K562 (cell line): ENCODE data around the gene HTT-AS. TPM values are rescaled to one million over a fixed set of nuclear protein-coding genes. Genes with fewer than 3 reads are reported as not detected.

Source experiments
- ATAC-seq: fragments of 200-7000 bp; cut with Tn5 transposase; 3 replicates; pipeline ENCODE4 v1.9.1; 2020; ENCODE audit warnings: moderate library complexity
- BruUV-seq: library from RNA; stranded (reverse); fragments of 400-500 nt; replicated peaks from 2 replicates; lab custom pipeline; 2021; lab: Mats Ljungman, UMichigan
- CTCF ChIA-PET: fragments of 300-600 bp; formaldehyde crosslinking; extraction: SDS; loops from one replicate; lab custom pipeline; 2021; ENCODE audit warnings: low intra/inter-chr PET ratio; lab: Yijun Ruan, JAX
- POLR2A ChIA-PET: fragments of 300-600, 350-650 bp; sonication (Branson Sonifier 250); formaldehyde crosslinking; extraction: SDS; loops from one replicate; lab custom pipeline; 2021; ENCODE audit warnings: antibody characterized with exemption, inconsistent platforms; lab: Yijun Ruan, JAX
- DNase-seq, 4 experiments: peaks; one replicate each; pipeline versions ENCODE4 v3.0.0 to v3.0.0-alpha.2; 2011 to 2018; ENCODE audit warnings: low spot score in 3 of 4, mixed read lengths in 3 of 4; ENCODE audit errors: extremely low read depth in 1 of 4
- FAIRE-seq: peaks from 2 replicates; lab custom pipeline; 2011; peaks lifted over from hg19 to GRCh38; lab: Jason Lieb, UNC
- H2AFZ ChIP-seq: 2 replicates; pipeline ENCODE4 v1.6.0; 2011; ENCODE audit warnings: low read depth, low read length, control low read depth, inconsistent platforms
- H3K27ac ChIP-seq: fragments of 200-600 bp; 3 replicates; pipeline ENCODE4 v1.8.0; 2011; ENCODE audit warnings: low read depth, mild to moderate bottlenecking, control low read depth, inconsistent platforms, low read length, moderate library complexity, mixed read lengths; ENCODE audit errors: extremely low read depth
- H3K27me3 ChIP-seq, 2 experiments: fragments of 300-600 bp in 1 of 2; 2 replicates in 1 of 2; 3 replicates in 1 of 2; pipeline versions ENCODE4 v1.6.0 to v1.8.0; 2011; ENCODE audit warnings: inconsistent platforms in 2 of 2, low read length in 2 of 2, mild to moderate bottlenecking in 1 of 2, mixed read lengths in 1 of 2, moderate library complexity in 1 of 2; ENCODE audit not compliant: control insufficient read depth in 2 of 2, insufficient read depth in 2 of 2
- H3K36me3 ChIP-seq: fragments of 300-600 bp; 3 replicates; pipeline ENCODE4 v1.8.0; 2011; ENCODE audit warnings: mild to moderate bottlenecking, low read length, inconsistent platforms; ENCODE audit not compliant: control insufficient read depth, insufficient read depth
- H3K4me1 ChIP-seq, 2 experiments: fragments of 200-600 bp in 1 of 2; replicated peaks in 1 of 2; 2 replicates in 1 of 2; 3 replicates in 1 of 2; pipeline versions ENCODE4 v1.5.1 to v1.8.0; 2011; ENCODE audit warnings: inconsistent platforms in 2 of 2, low read length in 2 of 2, mild to moderate bottlenecking in 1 of 2, mixed read lengths in 1 of 2, moderate library complexity in 1 of 2; ENCODE audit not compliant: control insufficient read depth in 2 of 2, insufficient read depth in 2 of 2
- H3K4me2 ChIP-seq: 2 replicates; pipeline ENCODE4 v1.6.1; 2011; ENCODE audit warnings: low read length, control low read depth, inconsistent platforms, mixed read lengths; ENCODE audit not compliant: insufficient read depth
- H3K4me3 ChIP-seq: fragments of 200-600 bp; sonication (generic), shearing (Covaris generic); 2 replicates; pipeline ENCODE4 v1.5.1; 2016; ENCODE audit warnings: control low read depth, inconsistent platforms
- H3K79me2 ChIP-seq: fragments of 200-600 bp; 3 replicates; pipeline ENCODE4 v1.8.0; 2011; ENCODE audit warnings: low read length, inconsistent platforms; ENCODE audit not compliant: control insufficient read depth, insufficient read depth
- H3K9ac ChIP-seq, 2 experiments: 2 replicates each; pipeline versions ENCODE4 v1.6.0 to v1.6.1; 2011; ENCODE audit warnings: low read depth in 2 of 2, low read length in 2 of 2, control low read depth in 1 of 2, inconsistent platforms in 1 of 2, mild to moderate bottlenecking in 1 of 2, mixed read lengths in 1 of 2; ENCODE audit not compliant: insufficient read depth in 1 of 2
- H3K9me1 ChIP-seq: one replicate; pipeline ENCODE4 v1.6.0; 2011; ENCODE audit warnings: inconsistent platforms, mild to moderate bottlenecking, low read length, moderate library complexity; ENCODE audit not compliant: control insufficient read depth, insufficient read depth
- H3K9me3 ChIP-seq: replicated peaks from 2 replicates; pipeline ENCODE4 v1.5.1; 2011; ENCODE audit warnings: low read depth, low read length, inconsistent platforms; ENCODE audit not compliant: control insufficient read depth, insufficient read depth
- H4K20me1 ChIP-seq: replicated peaks from 2 replicates; pipeline ENCODE4 v1.6.1; 2011; ENCODE audit warnings: low read length, inconsistent platforms, mixed read lengths; ENCODE audit not compliant: control insufficient read depth, insufficient read depth
- ATF3 ChIP-seq, 2 experiments: fragments of 450-650 bp in 1 of 2; sonication (generic) in 1 of 2; formaldehyde crosslinking in 1 of 2; IDR thresholded peaks in 1 of 2; conservative IDR thresholded peaks in 1 of 2; 2 replicates each; pipeline versions ENCODE4 v1.6.1 to v1.8.1; 2016 to 2023; ENCODE audit warnings: mild to moderate bottlenecking in 2 of 2, moderate library complexity in 2 of 2, inconsistent platforms in 1 of 2, missing genetic modification reagents in 1 of 2
- FOXA1 ChIP-seq: fragments of 450-650 bp; IDR thresholded peaks from 2 replicates; pipeline ENCODE4 v1.6.1; 2016; ENCODE audit warnings: mild to moderate bottlenecking, borderline replicate concordance
- MEF2D ChIP-seq: conservative IDR thresholded peaks from 2 replicates; pipeline ENCODE4 v1.6.1; 2016; ENCODE audit warnings: low read depth, missing genetic modification characterization, missing compliant biosample characterization
- MLLT1 ChIP-seq, 2 experiments: fragments of 450-650 bp; IDR thresholded peaks; 2 replicates each; pipeline ENCODE4 v1.6.1; 2016
- MYNN ChIP-seq, 2 experiments: sonication (generic); formaldehyde crosslinking in 1 of 2; IDR thresholded peaks; 2 replicates each; pipeline versions ENCODE4 v1.5.0 to v1.6.1; 2016 to 2020; ENCODE audit warnings: antibody characterized with exemption in 1 of 2, missing genetic modification reagents in 1 of 2
- NBN ChIP-seq: fragments of 450-650 bp; IDR thresholded peaks from 2 replicates; pipeline ENCODE4 v1.6.1; 2016; ENCODE audit warnings: low read depth, mild to moderate bottlenecking
- SREBF2 ChIP-seq: sonication (generic); formaldehyde crosslinking; IDR thresholded peaks from 2 replicates; pipeline ENCODE4 v1.4.0; 2020; ENCODE audit warnings: mild to moderate bottlenecking, missing genetic modification reagents
- TAF1 ChIP-seq: IDR thresholded peaks from 2 replicates; pipeline ENCODE4 v1.6.1; 2011; ENCODE audit warnings: mild to moderate bottlenecking, low read length, moderate library complexity; ENCODE audit not compliant: insufficient read depth, control insufficient read depth, severe bottlenecking; ENCODE audit errors: extremely low read depth
- USF1 ChIP-seq: sonication (generic); formaldehyde crosslinking; IDR thresholded peaks from 2 replicates; pipeline ENCODE4 v1.9.0; 2022; ENCODE audit warnings: mild to moderate bottlenecking, missing genetic modification reagents
- ZNF12 ChIP-seq: sonication (generic); formaldehyde crosslinking; IDR thresholded peaks from 2 replicates; pipeline ENCODE4 v1.4.0; 2020; ENCODE audit warnings: mild to moderate bottlenecking, missing genetic modification reagents
- ZNF146 ChIP-seq: IDR thresholded peaks from one replicate; pipeline ENCODE4 v1.6.1; 2018; ENCODE audit warnings: missing compliant biosample characterization; ENCODE audit not compliant: unreplicated experiment
- ZNF512 ChIP-seq: IDR thresholded peaks from 2 replicates; pipeline ENCODE4 v1.6.1; 2016; ENCODE audit warnings: missing genetic modification characterization, missing compliant biosample characterization
- WGBS: fragments of 100-300 bp; shearing (Covaris generic); methylation state at CpG from one replicate; pipeline ENCODE4 v1.1.6; 2016; ENCODE audit warnings: low coverage, mixed read lengths; ENCODE audit not compliant: insufficient coverage; ENCODE audit errors: missing lambda C conversion rate; 5-methylcytosine and 5-hydroxymethylcytosine counted together
- in situ Hi-C: fragments of 300-500 bp; cut with MboI; formaldehyde crosslinking; loops from 4 replicates; pipeline ENCODE4 v1.15.0; 2018; ENCODE audit warnings: inconsistent platforms, mixed read lengths
- intact Hi-C: fragments of 100-400 bp; cut with micrococcal nuclease; formaldehyde crosslinking; loops from 2 replicates; pipeline ENCODE4 v1.14.2; 2022
- polyA plus RNA-seq, 8 experiments: library from polyadenylated mRNA; depleted of rRNA in 4 of 8; stranded (reverse) in 5 of 8; unstranded in 3 of 8; fragments of >200 nt; fragmentation: Nextera tagmentation in 2 of 8; fragmentation: Illumina TruSeq in 1 of 8; extraction: Ambion mirVana in 2 of 8; extraction: Trizol in 1 of 8; gene quantifications; 2 replicates each; pipeline versions ENCODE4 v1.2.1 to v1.2.3, GENCODE V29; 2011 to 2014; ENCODE audit warnings: inconsistent platforms in 1 of 8, missing spikeins in 1 of 8
- total RNA-seq, 7 experiments: library from RNA; depleted of rRNA in 6 of 7; stranded (reverse); fragments of >200 nt in 6 of 7; fragmentation: Illumina TruSeq in 2 of 7; extraction: Trizol in 2 of 7; gene quantifications; 2 replicates each; pipeline versions ENCODE4 v1.2.1 to v1.2.3, GENCODE V29; 2011 to 2021; ENCODE audit warnings: low replicate concordance in 1 of 7

HTT-AS gene
- total and polyA plus RNA-seq, 9 of the 15 experiments (the other 6 are each of a cell fraction or from before 2014, with no cell fraction given) = not detected

- TF ChIP-seq MLLT1 (IDR thresholded peaks at IDR 0.05) (no peak), FOXA1 (no peak), NBN (no peak), ZNF146 (no peak)
These were observed 56.8 kb downstream of the HTT-AS start (continued) for GRCh38 chr4:3017504-3017903.

- Histone ChIP-seq H3K9ac (no peak overlapping the region), H3K79me2 (no peaks in the 10 kb centered on the region), H3K36me3 (no peaks in the 10 kb centered on the region), H3K4me3 (no peak overlapping the region), H3K27ac (no peak overlapping the region), H3K9me1 (no peaks in the 10 kb centered on the region), H3K27me3 (peaks cover 22 to 56% of the 10 kb centered on the region in 2 experiments; a peak in 4 of 5 replicates), H4K20me1 (no peaks in the 10 kb centered on the region), H3K4me2 (no peak overlapping the region), H2AFZ (no peak overlapping the region), H3K9me3 (no peaks in the 10 kb centered on the region), H3K4me1 (peaks cover 0 to 5% of the 10 kb centered on the region in 2 experiments; a peak in 3 of 5 replicates)
- intact Hi-C loops = no loop called here
- 0% methylated on average over 4 of the region's 4 CpGs for WGBS
- in situ Hi-C loops = no loop called here
- ChIA-PET CTCF (no interaction called here), POLR2A (interaction anchor here (0.7 kb wide), 1 partner anchor 10 kb away, joined by 5 read pairs; no protein-coding TSS in a partner anchor)
- no peak for FAIRE-seq
- no peak for DNase-seq
- ATAC-seq = no peak
- no TSS peak for BruUV-seq
- TF ChIP-seq USF1 (CRISPR knock-in tag) (no peak), ATF3 (IDR thresholded peaks at IDR 0.05) (no peak), ATF3 (CRISPR knock-in tag; conservative IDR thresholded peaks at IDR 0.05) (no peak), MEF2D (tag) (no peak), TAF1 (no peak), ZNF512 (tag) (no peak), ZNF12 (CRISPR knock-in tag) (no peak), MYNN (IDR thresholded peaks at IDR 0.05) (no peak), MYNN (CRISPR knock-in tag; IDR thresholded peaks at IDR 0.05) (no peak), SREBF2 (no peak)
These were observed 57.4 kb downstream of the HTT-AS start for GRCh38 chr4:3016961-3017360.
